ENCODE measurements around the gene SSTR4.

DNA sequence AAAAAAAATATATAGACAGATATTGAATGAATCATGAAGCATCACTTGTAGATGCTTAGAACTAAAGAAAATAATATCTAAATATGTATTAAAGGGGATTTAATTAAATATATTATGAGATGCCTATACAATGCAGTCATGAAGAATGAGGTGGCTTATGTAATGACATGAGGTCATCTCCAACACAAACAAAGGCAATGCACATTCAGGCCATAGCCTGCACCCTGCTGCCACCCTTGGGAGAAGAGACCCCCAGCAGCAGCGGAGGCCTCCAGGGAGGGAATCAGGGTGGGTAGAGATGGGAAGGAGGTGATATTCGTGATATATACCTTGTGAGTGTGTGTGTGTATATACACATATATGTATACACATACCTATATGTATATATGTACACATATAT lies 26.4 kb upstream of the SSTR4 start:
- TF ChIP-seq, protein P1, sequence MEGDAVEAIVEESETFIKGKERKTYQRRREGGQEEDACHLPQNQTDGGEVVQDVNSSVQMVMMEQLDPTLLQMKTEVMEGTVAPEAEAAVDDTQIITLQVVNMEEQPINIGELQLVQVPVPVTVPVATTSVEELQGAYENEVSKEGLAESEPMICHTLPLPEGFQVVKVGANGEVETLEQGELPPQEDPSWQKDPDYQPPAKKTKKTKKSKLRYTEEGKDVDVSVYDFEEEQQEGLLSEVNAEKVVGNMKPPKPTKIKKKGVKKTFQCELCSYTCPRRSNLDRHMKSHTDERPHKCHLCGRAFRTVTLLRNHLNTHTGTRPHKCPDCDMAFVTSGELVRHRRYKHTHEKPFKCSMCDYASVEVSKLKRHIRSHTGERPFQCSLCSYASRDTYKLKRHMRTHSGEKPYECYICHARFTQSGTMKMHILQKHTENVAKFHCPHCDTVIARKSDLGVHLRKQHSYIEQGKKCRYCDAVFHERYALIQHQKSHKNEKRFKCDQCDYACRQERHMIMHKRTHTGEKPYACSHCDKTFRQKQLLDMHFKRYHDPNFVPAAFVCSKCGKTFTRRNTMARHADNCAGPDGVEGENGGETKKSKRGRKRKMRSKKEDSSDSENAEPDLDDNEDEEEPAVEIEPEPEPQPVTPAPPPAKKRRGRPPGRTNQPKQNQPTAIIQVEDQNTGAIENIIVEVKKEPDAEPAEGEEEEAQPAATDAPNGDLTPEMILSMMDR (IDR thresholded peaks at IDR 0.05 in 2 of 3, conservative IDR thresholded peaks at IDR 0.05 in 1 of 3; ENCODE audit: insufficient read depth in 2 of 3, low read depth in 1 of 3, low read length in 3 of 3) = no peak
- TF ChIP-seq PYGO2 (tag; IDR thresholded peaks at IDR 0.05) = no peak
- no peak for TF ChIP-seq ZNF175 (CRISPR knock-in tag; IDR thresholded peaks at IDR 0.05; ENCODE audit: low read depth)
- TF ChIP-seq SRF (CRISPR knock-in tag; IDR thresholded peaks at IDR 0.05) = no peak
- no peak for TF ChIP-seq MYC (IDR thresholded peaks at IDR 0.05; ENCODE audit: low read depth, low read length)
- TF ChIP-seq MYC (CRISPR knock-in tag; IDR thresholded peaks at IDR 0.05; ENCODE audit: borderline replicate concordance, low read depth) = no peak
- TF ChIP-seq ARID1B (IDR thresholded peaks at IDR 0.05) = no peak
- TF ChIP-seq CHD4 (IDR thresholded peaks at IDR 0.05; ENCODE audit: insufficient read depth, insufficient replicate concordance, low read depth, low read length, poor library complexity, severe bottlenecking) = no peak
- no peak for TF ChIP-seq POLR2A (conservative IDR thresholded peaks at IDR 0.05)
